T1000 (cell line): ENCODE data around the gene OSTN.

Experiments
- DNase-seq: peaks from one replicate; lab custom pipeline; 2025; ENCODE audit warnings: mixed read lengths; lab: John Stamatoyannopoulos, UW

OSTN gene

GRCh38 chr3:191313296-191313695, 114.3 kb downstream of the OSTN start:
- DNase-seq = no peak

- DNase-seq = no peak
These were observed 115.2 kb downstream of the OSTN start for GRCh38 chr3:191314109-191314728.
